Sigmoid colon (tissue), 4 donors: ENCODE measurements around the gene METAP1D.

ENCODE experiments used
- CTCF ChIP-seq, 4 experiments: fragments of 450-650 bp in 3 of 4; fragments of 200-600 bp in 1 of 4; IDR thresholded peaks; one replicate each; pipeline ENCODE4 v1.5.1; 2016 to 2019; ENCODE audit warnings: antibody characterized with exemption in 4 of 4, mild to moderate bottlenecking in 3 of 4, moderate library complexity in 2 of 4
- EP300 ChIP-seq, 4 donors: sonication (generic); formaldehyde crosslinking; IDR thresholded peaks; one replicate each; pipeline ENCODE4 v1.6.1; 2017; ENCODE audit warnings: antibody characterized with exemption in 4 of 4

- no peak for TF ChIP-seq EP300 (IDR thresholded peaks at IDR 0.05)
- no peak for TF ChIP-seq CTCF (IDR thresholded peaks at IDR 0.05)
Measured at GRCh38 chr2:172079838-172080640, 80.3 kb downstream of the METAP1D start.
